SK-N-SH treated with all-trans-retinoic acid at 6 μM for 48 hours (cell line): Measurements from ENCODE around the gene BLM.

Experiments
- ATAC-seq: fragments of 200-7000 bp; cut with Tn5 transposase; 3 replicates; pipeline ENCODE4 v1.9.1; 2020; ENCODE audit warnings: mild to moderate bottlenecking, moderate library complexity
- ARNTL ChIP-seq: fragments of 450-650 bp; formaldehyde crosslinking; IDR thresholded peaks from 2 replicates; pipeline ENCODE4 v1.5.0; 2020; ENCODE audit warnings: low read depth, mild to moderate bottlenecking, moderate library complexity, borderline replicate concordance
- BACH2 ChIP-seq: fragments of 250-450 bp; sonication (Bioruptor Pico); IDR thresholded peaks from 2 replicates; pipeline ENCODE4 v1.9.0; 2021; ENCODE audit warnings: mild to moderate bottlenecking, borderline replicate concordance
- CREB5 ChIP-seq: fragments of 250-450 bp; sonication (Bioruptor Pico); IDR thresholded peaks from 2 replicates; pipeline ENCODE4 v1.5.1; 2020; ENCODE audit warnings: low read depth, mild to moderate bottlenecking, moderate library complexity
- ESRRG ChIP-seq: fragments of 250-450 bp; sonication (Bioruptor Pico); IDR thresholded peaks from 2 replicates; pipeline ENCODE4 v1.6.1; 2021; ENCODE audit warnings: mild to moderate bottlenecking
- GLIS3 ChIP-seq: fragments of 250-450 bp; sonication (Bioruptor Pico); IDR thresholded peaks from 2 replicates; pipeline ENCODE4 v1.5.0; 2020; ENCODE audit warnings: mild to moderate bottlenecking, moderate library complexity
- ISL1 ChIP-seq: fragments of 250-450 bp; sonication (Bioruptor Pico); IDR thresholded peaks from 2 replicates; pipeline ENCODE4 v2.1.2; 2022; ENCODE audit warnings: mild to moderate bottlenecking, moderate library complexity
- OSR1 ChIP-seq: fragments of 250-450 bp; sonication (Bioruptor Pico); IDR thresholded peaks from 2 replicates; pipeline ENCODE4 v1.8.0; 2022; ENCODE audit warnings: moderate library complexity, mild to moderate bottlenecking, inconsistent platforms
- PATZ1 ChIP-seq: fragments of 250-450 bp; sonication (Bioruptor Pico); IDR thresholded peaks from 2 replicates; pipeline ENCODE4 v1.8.0; 2020; ENCODE audit warnings: mild to moderate bottlenecking, moderate library complexity, borderline replicate concordance
- PPARA ChIP-seq: fragments of 250-450 bp; sonication (Bioruptor Pico); IDR thresholded peaks from 2 replicates; pipeline ENCODE4 v1.5.0; 2020; ENCODE audit warnings: mild to moderate bottlenecking, borderline replicate concordance
- SNAI2 ChIP-seq: fragments of 250-450 bp; sonication (Bioruptor Pico); IDR thresholded peaks from 2 replicates; pipeline ENCODE4 v1.5.0; 2020; ENCODE audit warnings: mild to moderate bottlenecking, moderate library complexity
- TCF4 ChIP-seq: fragments of 250-450 bp; sonication (Bioruptor Pico); IDR thresholded peaks from 2 replicates; pipeline ENCODE4 v1.8.0; 2021; ENCODE audit warnings: mild to moderate bottlenecking, moderate library complexity, borderline replicate concordance
- TOX ChIP-seq: fragments of 250-450 bp; sonication (Bioruptor Pico); IDR thresholded peaks from 2 replicates; pipeline ENCODE4 v1.8.0; 2021; ENCODE audit warnings: mild to moderate bottlenecking, moderate library complexity, borderline replicate concordance
- TSHZ2 ChIP-seq: fragments of 250-450 bp; sonication (Bioruptor Pico); IDR thresholded peaks from 2 replicates; pipeline ENCODE4 v1.5.0; 2020; ENCODE audit warnings: mild to moderate bottlenecking, moderate library complexity
- ZC3H10 ChIP-seq: fragments of 250-450 bp; sonication (Bioruptor Pico); IDR thresholded peaks from 2 replicates; pipeline ENCODE4 v1.5.1; 2021; ENCODE audit warnings: mild to moderate bottlenecking, moderate library complexity
- ZFP3 ChIP-seq: fragments of 250-450 bp; sonication (Bioruptor Pico); IDR thresholded peaks from 2 replicates; pipeline ENCODE4 v1.5.0; 2020; ENCODE audit warnings: mild to moderate bottlenecking, moderate library complexity
- ZFP30 ChIP-seq: fragments of 450-650 bp; formaldehyde crosslinking; IDR thresholded peaks from 2 replicates; pipeline ENCODE4 v1.5.0; 2022; ENCODE audit warnings: mild to moderate bottlenecking, moderate library complexity
- ZNF565 ChIP-seq: fragments of 450-650 bp; formaldehyde crosslinking; conservative IDR thresholded peaks from 2 replicates; pipeline ENCODE4 v1.5.0; 2020; ENCODE audit warnings: low read depth, mild to moderate bottlenecking, moderate library complexity
- ZNF8 ChIP-seq: fragments of 450-650 bp; formaldehyde crosslinking; IDR thresholded peaks from 2 replicates; pipeline ENCODE4 v1.5.0; 2020; ENCODE audit warnings: mild to moderate bottlenecking, moderate library complexity

The BLM gene

GRCh38 chr15:90817117-90818057 lies 100.2 kb downstream of the BLM start (continued):
- TF ChIP-seq TSHZ2 (CRISPR knock-in tag) (no peak), ARNTL (CRISPR knock-in tag) (no peak)

- ATAC-seq: peak; percentile 39; the same call in 2 of the 3 replicates
- TF ChIP-seq ARNTL (CRISPR knock-in tag) (no peak), ZFP3 (no peak)
Measured at GRCh38 chr15:90818251-90819210, 101.4 kb downstream of the BLM start.

- ATAC-seq: no peak
- TF ChIP-seq BACH2 (CRISPR knock-in tag): no peak
- TF ChIP-seq ZFP3: no peak
- no peak for TF ChIP-seq ZC3H10 (CRISPR knock-in tag)
- TF ChIP-seq TSHZ2 (CRISPR knock-in tag): no peak
- TF ChIP-seq ZFP30 (CRISPR knock-in tag): no peak
- no peak for TF ChIP-seq PATZ1
- TF ChIP-seq GLIS3 (CRISPR knock-in tag): no peak
- TF ChIP-seq ARNTL (CRISPR knock-in tag): no peak
- TF ChIP-seq ZNF565 (CRISPR knock-in tag): no peak
- TF ChIP-seq CREB5: no peak
- no peak for TF ChIP-seq TCF4
- TF ChIP-seq ESRRG (CRISPR knock-in tag): no peak
- no peak for TF ChIP-seq PPARA (CRISPR knock-in tag)
Measured at GRCh38 chr15:90819390-90819789, 102.2 kb downstream of the BLM start.

- no peak for ATAC-seq
- TF ChIP-seq ISL1 (CRISPR knock-in tag): no peak
- no peak for TF ChIP-seq ZNF8
- no peak for TF ChIP-seq ARNTL (CRISPR knock-in tag)
- no peak for TF ChIP-seq TSHZ2 (CRISPR knock-in tag)
- no peak for TF ChIP-seq PATZ1
- no peak for TF ChIP-seq ZNF565 (CRISPR knock-in tag)
- TF ChIP-seq TOX (CRISPR knock-in tag): no peak
- TF ChIP-seq ZC3H10 (CRISPR knock-in tag): no peak
- no peak for TF ChIP-seq GLIS3 (CRISPR knock-in tag)
- no peak for TF ChIP-seq SNAI2 (CRISPR knock-in tag)
- no peak for TF ChIP-seq ZFP3
- TF ChIP-seq OSR1: no peak
Measured at GRCh38 chr15:90819850-90820249, 102.7 kb downstream of the BLM start.
